NCI-H1694 treated with DMSO at 0.1 percent for 48 hours (cell line): ENCODE results near the gene ACSS1.

ENCODE experiments used
- DNase-seq: peaks from one replicate; lab custom pipeline; 2025; lab: John Stamatoyannopoulos, UW

ACSS1 gene

GRCh38 chr20:25030649-25031207, 27.2 kb downstream of the ACSS1 start:
- DNase-seq: no peak

DNA sequence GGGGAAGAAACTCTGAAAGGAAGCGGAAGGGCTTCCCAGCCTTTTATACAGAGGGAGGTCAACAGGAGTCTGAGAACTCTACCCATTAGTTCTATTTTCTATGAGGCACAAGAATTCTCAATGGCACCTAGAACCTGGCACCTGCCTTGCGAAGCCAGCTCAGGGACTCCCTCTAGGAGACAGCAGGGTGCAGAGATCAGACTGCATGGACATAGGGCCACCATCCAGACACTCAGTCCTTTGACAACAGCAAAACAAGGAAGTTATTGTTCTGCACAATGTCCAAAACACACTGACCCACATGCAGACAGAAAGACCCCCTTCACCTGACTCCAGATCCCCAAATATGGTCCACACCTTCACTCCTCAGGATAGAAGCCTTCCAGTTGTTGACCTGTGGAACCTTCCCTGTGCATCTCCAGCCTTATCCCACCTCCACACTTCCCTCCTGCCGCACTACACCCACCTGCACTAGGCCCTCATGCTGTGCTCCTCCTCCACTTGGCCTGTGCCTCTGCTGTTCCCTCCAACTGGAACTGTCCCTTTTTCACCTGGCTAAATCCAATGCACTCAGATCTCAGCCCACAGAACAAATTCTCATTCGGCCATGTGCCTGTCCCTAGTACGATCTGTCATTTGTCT, 27.8 kb downstream of the ACSS1 start:
- DNase-seq: no peak

DNA sequence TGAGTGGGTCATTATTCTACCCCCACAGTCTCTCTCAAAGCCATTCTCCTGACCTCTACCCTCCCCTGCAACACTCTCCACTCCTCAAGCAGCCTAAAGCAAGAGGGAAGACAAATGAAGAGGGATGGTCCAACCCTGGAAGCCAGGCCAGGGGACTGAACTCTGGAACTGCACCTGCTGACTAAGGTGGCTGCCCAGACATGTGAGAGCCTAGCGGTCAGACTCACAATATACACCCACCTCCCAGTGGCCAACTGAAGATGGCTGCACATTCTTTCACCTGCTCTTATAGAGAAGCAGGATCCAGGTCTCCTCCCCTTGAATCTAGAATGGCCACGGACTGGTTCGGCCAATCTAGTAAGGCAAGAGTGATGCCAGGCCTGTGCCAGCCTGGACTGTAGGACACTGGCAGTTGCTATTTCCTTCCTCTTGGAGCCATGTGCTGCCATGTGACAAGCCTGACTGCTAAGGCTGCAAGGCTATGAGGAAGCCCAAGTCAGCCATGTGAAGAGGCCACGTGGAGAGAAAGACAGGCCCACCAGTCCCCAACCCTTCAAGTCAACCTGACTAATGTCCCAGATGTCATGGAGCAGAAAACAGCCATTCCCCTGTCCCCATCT, 31.8 kb downstream of the ACSS1 start:
- DNase-seq: no peak

DNA sequence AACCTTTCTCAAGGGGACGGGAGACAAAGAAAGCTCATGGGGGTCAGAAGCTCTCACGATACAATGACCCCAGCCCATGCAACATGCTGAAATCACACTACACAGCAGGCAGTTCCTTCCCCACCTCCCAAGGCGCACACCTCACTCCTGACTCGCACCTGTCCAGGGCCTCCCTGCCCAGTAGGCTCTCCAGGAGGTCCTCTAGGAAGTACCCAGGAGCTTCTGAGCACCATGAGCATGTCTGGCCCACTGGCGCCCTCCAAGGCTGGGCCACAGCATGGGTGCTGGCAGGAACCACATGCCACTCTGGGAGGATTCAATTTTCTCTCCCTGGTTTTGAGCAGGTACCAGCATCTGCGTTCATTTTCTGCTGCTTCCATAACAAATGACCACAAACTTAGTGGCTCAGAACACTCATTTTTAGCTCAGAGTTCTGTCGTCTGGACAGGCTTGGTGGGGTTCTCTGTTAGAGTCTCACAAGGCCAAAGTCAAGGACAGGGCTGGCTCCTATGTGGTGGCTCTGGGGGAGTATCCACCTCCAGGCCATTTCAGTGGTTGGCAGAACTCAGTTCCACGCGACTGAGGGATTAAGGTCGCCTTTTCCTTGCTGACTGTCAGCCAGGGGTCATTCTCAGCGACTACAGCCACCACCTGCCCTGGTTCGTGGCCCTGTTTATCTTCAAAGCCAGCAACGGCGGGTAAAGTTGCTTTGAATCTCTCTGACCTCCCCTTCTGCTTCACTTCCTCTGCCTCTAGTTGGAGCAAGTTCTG, 32.7 kb downstream of the ACSS1 start:
- no peak for DNase-seq

- no peak for DNase-seq
Observed at GRCh38 chr20:25024171-25024570, 33.8 kb downstream of the ACSS1 start.

- DNase-seq: no peak
Observed at GRCh38 chr20:25023356-25023755, 34.6 kb downstream of the ACSS1 start.

DNA sequence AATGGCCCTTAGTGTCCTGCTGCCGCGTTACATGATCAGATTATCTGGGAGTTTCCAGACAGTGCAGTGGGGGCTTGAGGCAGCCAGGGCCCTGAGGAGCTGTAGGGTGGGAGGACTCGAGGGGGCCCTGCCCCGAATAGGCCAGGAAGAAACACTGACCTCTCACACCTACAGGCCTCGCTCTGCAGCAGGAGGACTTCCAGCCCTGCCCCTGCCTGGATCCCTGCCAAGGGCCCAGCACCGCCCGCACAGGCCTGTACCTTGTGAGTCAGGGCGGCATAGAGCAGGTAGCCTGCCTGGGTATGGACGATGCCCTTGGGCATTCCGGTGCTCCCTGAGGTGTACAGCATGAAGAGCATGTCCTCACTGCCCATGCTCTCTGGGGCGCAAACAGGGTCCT, 35.3 kb downstream of the ACSS1 start:
- no peak for DNase-seq

- no peak for DNase-seq
Observed at GRCh38 chr20:25021336-25021735, 36.6 kb downstream of the ACSS1 start.

DNA sequence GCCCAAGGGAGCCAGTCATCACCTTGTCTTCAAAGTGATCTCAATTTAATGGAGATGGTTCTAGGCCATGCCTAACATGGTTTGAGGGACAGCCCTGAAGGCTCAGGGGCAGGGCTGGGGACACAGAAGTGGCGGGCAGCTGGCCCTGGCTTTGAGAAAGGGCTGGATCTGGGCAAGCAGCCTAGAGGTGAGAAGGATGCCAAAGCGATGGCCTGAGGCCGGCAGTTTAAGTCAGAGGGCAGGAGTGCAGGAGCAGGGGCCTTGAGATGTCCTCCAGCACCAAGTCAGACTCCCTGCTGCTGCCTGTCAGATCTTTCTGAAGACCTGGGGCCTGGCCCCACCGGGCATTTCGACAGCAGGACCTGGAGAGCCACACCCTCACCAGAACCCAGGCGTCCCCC, 37.0 kb downstream of the ACSS1 start:
- no peak for DNase-seq

- no peak for DNase-seq
Observed at GRCh38 chr20:25020345-25020744, 37.6 kb downstream of the ACSS1 start.

DNA sequence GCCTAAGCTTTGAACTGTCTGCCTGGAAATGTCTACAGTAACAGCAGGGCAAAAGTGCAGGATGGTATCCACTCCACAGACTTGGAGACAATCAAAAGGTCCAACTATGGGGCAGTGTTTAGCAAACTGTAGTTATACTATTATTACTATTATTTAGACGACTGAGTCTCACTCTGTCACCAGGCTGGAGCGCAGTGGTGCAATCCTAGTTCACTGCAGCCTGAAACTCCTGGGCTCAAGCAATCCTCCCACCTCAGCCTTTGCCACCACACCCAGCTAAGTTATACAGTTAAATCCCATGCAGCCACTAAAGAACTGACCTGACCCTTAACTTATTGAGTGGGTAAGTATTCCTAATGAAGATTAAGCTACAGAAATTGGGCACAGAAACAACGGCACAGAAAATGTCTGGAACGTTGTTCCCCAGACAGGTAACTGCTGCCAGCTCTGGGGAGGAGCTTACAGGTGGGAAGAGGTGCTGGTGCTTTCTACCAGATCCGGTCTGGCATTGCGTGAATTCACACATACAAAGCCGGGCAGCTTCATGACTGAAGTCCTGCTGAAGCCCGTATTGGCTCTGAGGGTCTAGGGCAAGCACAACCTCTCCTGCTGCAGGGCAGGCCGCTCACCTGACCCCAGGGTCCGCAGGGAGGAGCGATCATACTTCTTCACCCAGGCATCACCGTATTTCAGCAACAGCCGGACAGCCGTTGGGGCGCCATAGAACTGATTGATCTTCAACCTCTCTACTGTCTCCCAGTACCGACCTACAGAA, 38.4 kb downstream of the ACSS1 start:
- DNase-seq: no peak

DNA sequence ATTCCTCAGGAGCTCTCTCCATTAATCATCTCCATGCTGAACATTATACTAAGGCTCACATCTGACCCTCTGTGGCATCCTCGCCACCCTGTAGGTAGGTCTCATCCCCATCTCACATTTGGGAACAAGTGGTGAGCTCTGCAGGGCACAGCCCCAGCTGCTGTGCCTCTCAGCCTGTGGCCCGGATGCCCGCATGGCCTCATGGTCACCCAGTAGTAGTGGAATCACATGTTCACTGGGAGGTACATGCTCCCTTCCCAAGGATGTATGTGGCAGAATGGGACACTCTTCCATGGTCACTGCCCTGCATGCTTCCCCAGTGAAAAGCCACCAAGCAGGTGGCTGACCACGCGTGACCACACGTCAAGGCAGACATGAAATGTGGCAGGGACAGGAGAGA, 39.1 kb downstream of the ACSS1 start:
- no peak for DNase-seq

DNA sequence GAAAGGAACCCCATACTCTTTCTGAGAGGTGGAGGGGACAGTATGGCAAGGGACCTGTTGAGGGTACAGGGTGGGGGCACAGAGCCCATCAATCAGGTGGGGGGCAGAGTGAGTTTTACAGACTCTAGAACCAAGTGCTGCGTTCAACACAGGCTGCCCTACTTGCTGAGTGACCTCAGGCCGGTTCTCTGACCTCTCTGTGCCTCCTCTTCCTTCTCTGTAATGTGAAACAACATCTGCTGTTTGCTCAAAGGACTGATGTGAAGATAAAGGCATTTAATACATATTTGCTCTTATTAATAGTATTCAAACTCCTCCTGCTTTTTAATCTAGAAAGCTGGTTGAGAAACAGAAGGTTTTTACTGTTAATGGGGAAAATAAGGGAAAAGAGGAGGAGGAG, 39.5 kb downstream of the ACSS1 start:
- DNase-seq: no peak

DNA sequence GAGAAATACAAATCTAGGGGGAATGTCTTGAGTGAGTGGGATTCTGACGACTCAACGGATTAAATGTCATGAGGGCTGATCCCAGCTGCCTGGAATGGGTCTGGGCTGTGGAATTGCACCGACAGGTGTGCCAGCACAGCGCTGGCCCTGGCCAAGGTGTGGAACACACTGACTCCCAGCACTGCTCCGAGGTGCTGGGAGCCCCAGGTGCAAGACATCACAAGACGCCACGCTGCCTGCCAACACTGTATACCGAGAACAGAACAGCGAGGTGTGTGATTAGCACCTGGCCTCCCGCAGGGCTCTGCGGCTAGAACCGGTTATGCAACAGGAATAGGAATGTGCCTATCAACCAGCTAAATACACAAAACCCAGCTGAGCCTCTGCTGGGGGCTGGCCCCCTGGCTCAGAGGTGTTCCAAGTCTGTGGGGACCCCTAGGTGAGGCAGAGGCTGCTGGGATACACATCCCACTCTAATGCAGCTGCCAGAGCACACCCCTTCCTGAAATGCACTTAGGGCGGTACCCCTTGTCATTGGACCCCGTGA, 40.6 kb downstream of the ACSS1 start:
- no peak for DNase-seq

DNA sequence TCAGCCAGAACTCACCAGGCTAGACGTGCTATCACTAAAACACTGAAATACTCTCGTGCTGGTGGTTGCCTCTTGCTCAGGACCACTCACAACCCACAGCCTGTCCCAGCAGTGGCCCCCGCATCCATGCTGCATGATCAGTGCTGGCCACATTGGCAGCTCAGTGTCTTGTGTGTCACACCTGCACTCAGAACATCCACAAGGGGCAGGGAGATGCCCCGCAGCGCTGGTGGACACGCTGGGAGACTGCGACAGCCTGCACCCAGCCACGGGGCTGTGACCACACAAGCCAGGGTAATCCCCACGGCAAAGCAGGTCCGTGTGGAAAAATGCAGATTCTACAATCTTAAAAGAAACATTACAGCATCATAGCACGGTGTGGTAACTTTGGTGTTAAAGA, 41.5 kb downstream of the ACSS1 start:
- DNase-seq: no peak

DNA sequence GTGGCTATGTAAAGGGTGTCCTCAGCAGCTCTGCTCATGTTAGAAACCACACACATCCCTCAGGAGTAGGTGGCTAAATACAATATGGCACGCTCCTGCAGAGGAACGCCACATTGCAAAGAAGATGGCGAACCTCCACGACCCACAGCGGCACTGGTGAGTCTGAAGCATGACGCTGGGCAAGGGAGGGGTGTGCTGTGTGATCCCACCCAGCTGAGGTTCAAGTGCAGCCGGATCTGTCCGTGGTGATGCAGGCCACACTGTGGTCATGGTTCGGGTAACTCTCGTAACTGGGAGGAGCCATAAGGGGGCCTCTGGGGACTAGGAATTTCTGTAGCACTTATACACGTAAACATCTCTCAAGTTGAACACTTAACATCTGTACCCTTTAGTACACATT, 42.0 kb downstream of the ACSS1 start:
- DNase-seq: no peak

GRCh38 chr20:25014816-25015215, 43.1 kb downstream of the ACSS1 start:
- no peak for DNase-seq

DNA sequence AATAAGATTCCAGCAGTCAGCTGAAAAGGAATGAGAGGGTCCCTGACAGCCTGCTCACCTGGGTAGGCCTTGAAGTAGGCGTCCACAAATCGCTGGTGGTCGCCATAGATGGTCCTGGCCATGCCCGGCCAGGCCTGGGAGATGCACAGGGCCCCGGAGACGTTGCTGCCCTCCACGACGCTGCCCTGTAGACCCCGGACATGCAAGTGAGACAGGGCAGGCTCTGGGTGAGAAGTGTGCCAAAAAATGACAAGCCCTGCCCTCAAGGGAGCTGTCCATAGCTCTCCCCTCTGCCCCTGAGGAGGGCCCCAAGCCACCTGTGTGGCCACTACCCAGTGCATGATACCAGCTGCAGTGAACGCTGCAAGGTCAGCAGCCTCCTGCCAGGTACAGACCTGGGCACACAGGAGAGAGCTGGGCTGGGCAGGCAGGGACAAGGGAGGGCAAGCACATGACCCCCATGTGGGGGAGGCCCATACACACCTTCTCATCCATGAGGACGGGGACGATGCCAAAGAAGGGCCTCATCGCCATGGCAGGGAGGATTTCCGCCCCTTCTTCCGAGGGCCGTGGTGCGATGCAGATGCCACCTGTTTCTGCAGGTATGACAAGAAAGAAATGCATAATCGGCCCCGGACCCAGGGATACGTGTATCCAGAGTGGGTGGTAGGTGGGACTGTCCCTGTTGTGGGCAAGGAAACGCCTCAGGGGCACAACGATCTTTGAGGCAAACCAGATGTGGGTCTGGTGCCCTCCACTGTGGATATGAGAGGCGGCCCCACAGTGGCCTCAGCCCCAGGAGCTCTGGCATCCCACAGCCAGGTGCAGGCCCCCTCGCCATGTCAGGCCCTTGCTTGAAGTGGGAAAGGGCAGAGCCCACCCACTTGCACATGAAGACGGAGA, 44.2 kb downstream of the ACSS1 start:
- no peak for DNase-seq

GRCh38 chr20:25012616-25013189, 45.2 kb downstream of the ACSS1 start:
- DNase-seq: no peak

- no peak for DNase-seq
Observed at GRCh38 chr20:25011831-25012241, 46.1 kb downstream of the ACSS1 start.

- DNase-seq: no peak
Observed at GRCh38 chr20:25011261-25011660, 46.7 kb downstream of the ACSS1 start.
